Measurements from ENCODE around the gene MGAT3. TPM values are rescaled to one million over a fixed set of nuclear protein-coding genes. Genes with fewer than 3 reads are reported as not detected.

Gene MGAT3
- total and polyA plus RNA-seq, 2 donors (not counting 3 experiments of a cell fraction or from before 2014, with no cell fraction given) = not detected

- Histone ChIP-seq H3K9ac (replicated peaks; ENCODE audit: extremely low read depth, insufficient read depth, low read length) (no peak overlapping the region), H3K4me1 (ENCODE audit: control insufficient read depth, extremely low read depth, insufficient read depth, low read length) (peaks cover 18% of the 10 kb centered on the region), H3K4me2 (ENCODE audit: insufficient read depth, low read length) (no peak overlapping the region), H3K9me3 (replicated peaks; ENCODE audit: control insufficient read depth, insufficient read depth, low read length) (no peaks in the 10 kb centered on the region), H3K36me3 (ENCODE audit: control insufficient read depth in 2 of 2, extremely low read depth in 1 of 2, insufficient read depth in 2 of 2, low read length in 2 of 2) (no peaks in the 10 kb centered on the region), H3K9me1 (replicated peaks; ENCODE audit: control insufficient read depth, extremely low read depth, insufficient read depth, low read length) (no peaks in the 10 kb centered on the region), H4K20me1 (replicated peaks; ENCODE audit: control insufficient read depth, extremely low read depth, insufficient read depth, low read length) (no peaks in the 10 kb centered on the region), H3K27ac (ENCODE audit: insufficient read depth, low read depth, low read length) (no peak overlapping the region), H3K79me2 (ENCODE audit: control insufficient read depth, insufficient read depth, low read length) (peaks cover 16% of the 10 kb centered on the region), H3K27me3 (ENCODE audit: control insufficient read depth in 2 of 2, insufficient read depth in 2 of 2, low read length in 2 of 2) (no peaks in the 10 kb centered on the region), H2AFZ (ENCODE audit: low read depth, low read length) (no peak overlapping the region), H3K4me3 (replicated peaks in 1 of 3; ENCODE audit: insufficient read depth in 1 of 3, low read depth in 1 of 3, low read length in 3 of 3) (no peak overlapping the region)
- POLR2A ChIA-PET = no interaction called here
- dilution Hi-C loops (cut with MboI; ENCODE audit: extremely low pct_ligation_motif_present, low sequenced_read_pairs) (no loop called here), intact Hi-C loops (cut with micrococcal nuclease) (loop anchor here (2.0 kb wide), 1 partner anchor 489 kb away; no protein-coding TSS in a partner anchor)
- no peak for FAIRE-seq
- no TSS peak for BruUV-seq (replicated peaks)
- TF ChIP-seq EZH2 (IDR thresholded peaks at IDR 0.05; ENCODE audit: borderline replicate concordance, low read depth, low read length, severe bottlenecking) (no peak), POLR2AphosphoS5 (IDR thresholded peaks at IDR 0.05; ENCODE audit: insufficient read depth, low read depth, low read length) (no peak), MYC (IDR thresholded peaks at IDR 0.05; ENCODE audit: low read depth, low read length) (no peak), JUN (IDR thresholded peaks at IDR 0.05; ENCODE audit: borderline replicate concordance, insufficient read depth, insufficient read length, low read depth) (no peak), MAX (IDR thresholded peaks at IDR 0.05; ENCODE audit: insufficient read depth, insufficient read length) (no peak), CTCF (IDR thresholded peaks at IDR 0.05; ENCODE audit: extremely low read depth in 1 of 2, insufficient read depth in 1 of 2, low read depth in 1 of 2, low read length in 2 of 2) (no peak)
- DNase-seq (ENCODE audit: low read depth, low spot score) = no peak
- CTCF ChIA-PET = interaction anchor here (0.6 to 6.1 kb wide), 19 partner anchors 8 to 813 kb away, joined by 3 to 157 read pairs (median 5); no protein-coding TSS in a partner anchor
These were observed 78.5 kb downstream of the MGAT3 start for GRCh38 chr22:39535357-39535725.

Measured in endothelial cell of umbilical vein (primary cell).